ENCODE results near the gene AUH. TPM values are rescaled to one million over a fixed set of nuclear protein-coding genes. Genes with fewer than 3 reads are reported as not detected.
A peak's percentile ranks its signal among the peaks of the same experiment; 100 is the strongest.

The AUH gene
- total and polyA plus RNA-seq, 2 donors (not counting 1 experiment from before 2014, with no cell fraction given), result 5.2 to 29.1 TPM

DNA sequence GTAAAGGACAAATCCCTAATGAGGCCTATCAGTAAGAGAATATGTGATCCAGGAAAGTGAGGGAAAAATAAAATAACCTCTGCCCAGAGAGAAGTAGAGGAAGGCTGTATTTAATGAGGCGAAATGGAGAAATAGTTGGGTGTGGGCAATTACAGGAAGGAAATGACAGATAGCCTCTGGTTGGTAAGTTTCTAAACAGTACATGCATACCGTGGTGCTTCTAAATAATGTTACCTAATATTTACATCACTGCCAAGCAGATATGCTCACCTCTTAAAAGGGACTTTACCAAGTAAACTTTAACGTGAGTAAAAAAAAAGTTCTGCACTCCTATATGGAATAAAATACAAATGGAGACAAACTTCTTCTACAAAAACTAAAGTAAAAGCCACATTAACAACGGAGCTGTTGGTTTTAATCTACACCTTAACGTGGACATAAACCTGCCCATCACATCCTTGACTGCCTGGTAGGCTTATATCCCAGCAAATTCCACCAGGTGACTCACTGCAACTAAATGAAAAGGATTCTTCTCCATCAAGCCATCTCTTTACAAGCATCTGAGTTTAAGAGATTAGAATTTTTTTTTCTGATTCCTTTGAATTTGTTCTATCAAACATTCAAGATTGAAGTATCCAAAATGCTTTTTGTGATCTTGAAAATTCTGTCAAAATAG, 49.5 kb upstream of the AUH start:
- H3K4me3 Mint-ChIP-seq, result peak overlapping the region; percentile 33
- intact Hi-C loops (cut with micrococcal nuclease), result no loop called here
- Histone ChIP-seq H3K27me3 (replicated peaks in 1 of 4; ENCODE audit: control extremely low read depth in 1 of 4, control insufficient read depth in 3 of 4, insufficient read depth in 4 of 4, low read length in 3 of 4) (no peaks in the 10 kb centered on the region), H2AFZ (ENCODE audit: insufficient read depth, low read depth, low read length, poor library complexity, severe bottlenecking) (no peak overlapping the region), H3K4me3 (ENCODE audit: control extremely low read depth in 1 of 5, extremely low read depth in 1 of 5, insufficient read depth in 1 of 5, low read depth in 2 of 5, low read length in 4 of 5) (peak overlapping the region in 1 of 5 experiments; percentile 0), H3K9ac (ENCODE audit: low read length) (peak overlapping the region; percentile 0), H3K36me3 (replicated peaks in 1 of 2; ENCODE audit: control extremely low read depth in 1 of 2, control insufficient read depth in 1 of 2, extremely low read depth in 1 of 2, insufficient read depth in 2 of 2, low read length in 1 of 2) (peaks cover 0 to 9% of the 10 kb centered on the region in 2 experiments), H3K9me3 (ENCODE audit: control extremely low read depth in 1 of 3, control insufficient read depth in 2 of 3, insufficient read depth in 1 of 3, low read length in 2 of 3) (no peaks in the 10 kb centered on the region), H3K79me2 (ENCODE audit: control insufficient read depth, insufficient read depth, low read length) (no peaks in the 10 kb centered on the region), H3K4me2 (replicated peaks; ENCODE audit: low read depth, low read length, poor library complexity, severe bottlenecking) (peak overlapping the region; percentile 6), H3K27ac (ENCODE audit: low read length in 2 of 2) (no peak overlapping the region), H4K20me1 (ENCODE audit: control insufficient read depth, insufficient read depth, low read length, poor library complexity, severe bottlenecking) (no peaks in the 10 kb centered on the region), H3K4me1 (ENCODE audit: control insufficient read depth in 2 of 2, insufficient read depth in 2 of 2, low read length in 2 of 2) (peaks cover 8 to 18% of the 10 kb centered on the region in 2 donors)
- WGBS (ENCODE audit: insufficient coverage), result 100% methylated on average over 1 of the region's 5 CpGs
- no peak overlapping the region for H3K27ac Mint-ChIP-seq
- no peaks in the 10 kb centered on the region for H3K9me3 Mint-ChIP-seq (ENCODE audit: insufficient read depth)
- TF ChIP-seq, protein P1, sequence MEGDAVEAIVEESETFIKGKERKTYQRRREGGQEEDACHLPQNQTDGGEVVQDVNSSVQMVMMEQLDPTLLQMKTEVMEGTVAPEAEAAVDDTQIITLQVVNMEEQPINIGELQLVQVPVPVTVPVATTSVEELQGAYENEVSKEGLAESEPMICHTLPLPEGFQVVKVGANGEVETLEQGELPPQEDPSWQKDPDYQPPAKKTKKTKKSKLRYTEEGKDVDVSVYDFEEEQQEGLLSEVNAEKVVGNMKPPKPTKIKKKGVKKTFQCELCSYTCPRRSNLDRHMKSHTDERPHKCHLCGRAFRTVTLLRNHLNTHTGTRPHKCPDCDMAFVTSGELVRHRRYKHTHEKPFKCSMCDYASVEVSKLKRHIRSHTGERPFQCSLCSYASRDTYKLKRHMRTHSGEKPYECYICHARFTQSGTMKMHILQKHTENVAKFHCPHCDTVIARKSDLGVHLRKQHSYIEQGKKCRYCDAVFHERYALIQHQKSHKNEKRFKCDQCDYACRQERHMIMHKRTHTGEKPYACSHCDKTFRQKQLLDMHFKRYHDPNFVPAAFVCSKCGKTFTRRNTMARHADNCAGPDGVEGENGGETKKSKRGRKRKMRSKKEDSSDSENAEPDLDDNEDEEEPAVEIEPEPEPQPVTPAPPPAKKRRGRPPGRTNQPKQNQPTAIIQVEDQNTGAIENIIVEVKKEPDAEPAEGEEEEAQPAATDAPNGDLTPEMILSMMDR (IDR thresholded peaks at IDR 0.05), result no peak
- no peak for TF ChIP-seq EZH2 (IDR thresholded peaks at IDR 0.05; ENCODE audit: borderline replicate concordance, insufficient read depth, low read depth, low read length, poor library complexity, severe bottlenecking)
- peaks cover 28% of the 10 kb centered on the region for H3K4me1 Mint-ChIP-seq
- POLR2A ChIA-PET, result no interaction called here
- DNase-seq (peak; percentile 22), ATAC-seq (ENCODE audit: low read depth) (no peak)
- no peaks in the 10 kb centered on the region for H3K27me3 Mint-ChIP-seq
- CTCF ChIA-PET, result interaction anchor here (1.0 kb wide), 1 partner anchor 14 kb away, joined by 3 read pairs; no protein-coding TSS in a partner anchor

DNA sequence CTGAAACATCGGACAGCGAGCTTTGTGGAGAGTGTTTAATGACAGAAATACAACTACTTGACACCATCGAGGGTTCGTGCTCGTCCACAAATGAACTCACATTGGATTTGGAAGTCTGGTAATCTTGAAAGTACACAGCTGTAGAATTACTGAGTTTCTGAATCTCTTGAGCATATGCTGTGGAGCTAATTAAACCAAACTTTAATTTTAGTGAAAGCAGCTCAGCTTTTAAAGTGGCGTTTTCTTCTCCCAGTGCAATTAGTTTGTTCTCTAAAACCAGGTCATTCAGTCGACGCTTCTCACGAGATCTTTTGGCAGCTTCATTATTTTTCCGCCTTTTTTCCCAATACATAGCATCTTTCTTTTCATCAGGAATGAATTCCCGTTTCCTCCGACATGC, 48.4 kb upstream of the AUH start:
- Histone ChIP-seq H3K27ac (ENCODE audit: low read length in 2 of 2) (no peak overlapping the region), H3K4me2 (replicated peaks; ENCODE audit: low read depth, low read length, poor library complexity, severe bottlenecking) (no peak overlapping the region), H3K9ac (ENCODE audit: low read length) (no peak overlapping the region), H3K4me3 (ENCODE audit: control extremely low read depth in 1 of 5, extremely low read depth in 1 of 5, insufficient read depth in 1 of 5, low read depth in 2 of 5, low read length in 4 of 5) (no peak overlapping the region), H3K27me3 (replicated peaks in 1 of 4; ENCODE audit: control extremely low read depth in 1 of 4, control insufficient read depth in 3 of 4, insufficient read depth in 4 of 4, low read length in 3 of 4) (no peaks in the 10 kb centered on the region), H3K79me2 (ENCODE audit: control insufficient read depth, insufficient read depth, low read length) (no peaks in the 10 kb centered on the region), H3K4me1 (ENCODE audit: control insufficient read depth in 2 of 2, insufficient read depth in 2 of 2, low read length in 2 of 2) (peaks cover 8 to 15% of the 10 kb centered on the region in 2 donors), H3K36me3 (replicated peaks in 1 of 2; ENCODE audit: control extremely low read depth in 1 of 2, control insufficient read depth in 1 of 2, extremely low read depth in 1 of 2, insufficient read depth in 2 of 2, low read length in 1 of 2) (peaks cover 0 to 9% of the 10 kb centered on the region in 2 experiments), H2AFZ (ENCODE audit: insufficient read depth, low read depth, low read length, poor library complexity, severe bottlenecking) (no peak overlapping the region), H3K9me3 (ENCODE audit: control extremely low read depth in 1 of 3, control insufficient read depth in 2 of 3, insufficient read depth in 1 of 3, low read length in 2 of 3) (no peaks in the 10 kb centered on the region), H4K20me1 (ENCODE audit: control insufficient read depth, insufficient read depth, low read length, poor library complexity, severe bottlenecking) (no peaks in the 10 kb centered on the region)
- no peak overlapping the region for H3K27ac Mint-ChIP-seq
- no peaks in the 10 kb centered on the region for H3K9me3 Mint-ChIP-seq (ENCODE audit: insufficient read depth)
- DNase-seq (no peak), ATAC-seq (ENCODE audit: low read depth) (no peak)
- H3K4me3 Mint-ChIP-seq, result no peak overlapping the region
- CTCF ChIA-PET, result interaction anchor here (1.0 to 1.1 kb wide), 2 partner anchors 15 to 50 kb away, joined by 3 read pairs; no protein-coding TSS in a partner anchor
- intact Hi-C loops (cut with micrococcal nuclease), result no loop called here
- WGBS (ENCODE audit: insufficient coverage), result over 99% methylated on average over 7 of the region's 12 CpGs
- POLR2A ChIA-PET, result no interaction called here
- TF ChIP-seq EZH2 (IDR thresholded peaks at IDR 0.05; ENCODE audit: borderline replicate concordance, insufficient read depth, low read depth, low read length, poor library complexity, severe bottlenecking), result no peak
- TF ChIP-seq, protein P1 (IDR thresholded peaks at IDR 0.05), result no peak
- no peaks in the 10 kb centered on the region for H3K27me3 Mint-ChIP-seq
- H3K4me1 Mint-ChIP-seq, result peaks cover 26% of the 10 kb centered on the region

Measured in B cell (primary cell).